IPS-18a (cell line): Measurements from ENCODE around the gene ZNF155.
"Not testable (repeated sequence)": the region's sequence is repeated elsewhere in the genome, so short reads cannot be mapped to it uniquely, and the experiment has no call there.

Source experiments
- H3K27ac ChIP-seq: one replicate; pipeline ENCODE4 v1.5.1; 2013; ENCODE audit warnings: low read length
- H3K27me3 ChIP-seq: one replicate; pipeline ENCODE4 v1.6.1; 2013; ENCODE audit warnings: mild to moderate bottlenecking, low read length; ENCODE audit not compliant: control insufficient read depth, insufficient read depth
- H3K36me3 ChIP-seq: one replicate; pipeline ENCODE4 v1.6.1; 2013; ENCODE audit warnings: low read depth, low read length; ENCODE audit not compliant: control insufficient read depth
- H3K4me1 ChIP-seq: one replicate; pipeline ENCODE4 v1.6.1; 2013; ENCODE audit warnings: low read depth, low read length; ENCODE audit not compliant: control insufficient read depth
- H3K4me3 ChIP-seq: one replicate; pipeline ENCODE4 v1.5.1; 2013; ENCODE audit warnings: low read length
- H3K9ac ChIP-seq: one replicate; pipeline ENCODE4 v1.6.1; 2013; ENCODE audit warnings: mild to moderate bottlenecking, low read length, moderate library complexity
- H3K9me3 ChIP-seq: one replicate; pipeline ENCODE4 v1.6.1; 2013; ENCODE audit warnings: low read depth, low read length; ENCODE audit not compliant: control insufficient read depth

ZNF155 gene

DNA sequence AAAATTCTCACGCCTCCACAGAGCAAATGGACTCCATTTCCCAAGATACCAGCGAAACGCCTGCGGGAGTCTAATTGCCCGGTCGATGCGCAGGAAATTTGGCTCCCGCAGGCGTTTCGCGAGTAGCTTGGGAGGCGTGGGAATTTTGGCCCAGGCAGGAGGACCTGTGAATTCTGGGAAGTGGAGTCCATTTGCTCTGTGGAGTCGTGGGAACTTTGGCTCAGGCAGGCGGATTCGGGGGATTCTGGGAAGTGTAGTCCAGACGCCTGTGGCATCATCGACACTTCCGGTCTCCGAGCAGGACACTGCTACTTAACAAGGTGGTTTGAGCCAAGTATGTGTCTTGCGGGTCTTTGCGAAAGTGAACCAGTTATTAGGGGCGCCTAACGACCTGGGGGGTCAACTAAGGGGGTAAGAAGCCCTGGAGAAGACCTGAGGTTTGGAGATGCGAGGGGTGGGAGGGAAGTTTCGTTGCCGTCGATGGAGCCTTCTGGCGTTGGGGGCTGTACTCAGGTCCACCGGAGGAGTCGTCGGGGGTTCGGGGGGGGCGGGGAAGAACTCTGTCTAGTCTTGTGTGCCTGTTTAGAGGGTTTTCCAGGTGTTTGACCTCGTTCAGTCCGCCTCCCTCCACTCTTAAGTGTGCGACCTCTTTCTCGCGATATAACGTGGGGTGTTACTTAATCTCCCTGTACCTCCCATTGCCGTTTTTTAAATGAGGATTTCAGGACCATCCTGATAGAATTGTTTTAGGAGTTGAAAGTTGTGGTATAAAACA, at the start of gene ZNF155:
Gene ZNF155 (plus strand): TSS at position 277 of the 775 bp plus-strand sequence. CDS start 4,356 bp downstream, outside the sequence.
- no peaks in the 10 kb centered on the region for H3K36me3 ChIP-seq
- H3K9ac ChIP-seq = peak within 1 kb of the TSS; percentile 53

GRCh38 chr19:43934985-43935708, 48.8 kb upstream of the ZNF155 start, which contains the start of gene ZNF45:
Gene ZNF45 (minus strand): TSS chr19:43935282. CDS start chr19:43922185, 13,097 bp downstream.
- Histone ChIP-seq H3K9ac (peak within 1 kb of the TSS; percentile 81), H3K9me3 (no peaks in the 10 kb centered on the region), H3K4me1 (peaks cover 8% of the 10 kb centered on the region), H3K27me3 (no peaks in the 10 kb centered on the region), H3K4me3 (peak within 1 kb of the TSS; percentile 98), H3K27ac (peak within 1 kb of the TSS; percentile 85), H3K36me3 (peaks cover 20% of the 10 kb centered on the region)

More for the DNA sequence above, at the start of gene ZNF155:
- H3K9me3 ChIP-seq = peaks cover 8% of the 10 kb centered on the region
- H3K4me1 ChIP-seq = no peaks in the 10 kb centered on the region
- peak within 1 kb of the TSS; percentile 68 for H3K27ac ChIP-seq
- H3K27me3 ChIP-seq = no peaks in the 10 kb centered on the region
- H3K4me3 ChIP-seq = peak within 1 kb of the TSS; percentile 93

- H3K27ac ChIP-seq = no peak overlapping the region
- H3K4me3 ChIP-seq = no peak overlapping the region
- no peak overlapping the region for H3K9ac ChIP-seq
Measured at GRCh38 chr19:43936188-43936587, 47.8 kb upstream of the ZNF155 start.

GRCh38 chr19:43939557-43940260, 44.3 kb upstream of the ZNF155 start:
- Histone ChIP-seq H3K9me3 (peaks cover 22% of the 10 kb centered on the region), H3K27ac (no peak overlapping the region), H3K4me3 (no peak overlapping the region), H3K27me3 (no peaks in the 10 kb centered on the region), H3K9ac (no peak overlapping the region), H3K4me1 (peaks cover 3% of the 10 kb centered on the region), H3K36me3 (no peaks in the 10 kb centered on the region)

More at GRCh38 chr19:43936188-43936587, 47.8 kb upstream of the ZNF155 start:
- peaks cover 12% of the 10 kb centered on the region for H3K36me3 ChIP-seq
- no peaks in the 10 kb centered on the region for H3K27me3 ChIP-seq
- peaks cover 8% of the 10 kb centered on the region for H3K4me1 ChIP-seq
- peaks cover 1% of the 10 kb centered on the region for H3K9me3 ChIP-seq

DNA sequence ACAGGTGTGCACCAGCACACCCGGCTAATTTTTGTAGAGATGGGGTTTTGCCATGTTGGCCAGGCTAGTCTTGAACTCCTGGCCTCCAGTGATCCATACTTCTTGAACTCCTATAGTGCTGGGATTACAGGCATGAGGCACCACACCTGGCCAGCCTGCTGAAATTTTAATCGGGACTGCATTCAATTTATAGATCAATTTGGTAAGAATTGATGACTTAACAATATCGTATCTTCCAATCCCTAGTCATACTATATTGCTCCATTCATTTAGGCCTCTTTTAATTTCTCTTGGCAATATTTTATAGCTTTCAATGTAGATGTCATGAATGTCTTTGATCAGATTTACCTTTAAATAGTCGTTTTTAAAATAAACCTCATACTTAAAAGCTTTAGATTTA, 43.3 kb upstream of the ZNF155 start:
- H3K9ac ChIP-seq = no peak overlapping the region

GRCh38 chr19:43941209-43941608, 42.8 kb upstream of the ZNF155 start:
- Histone ChIP-seq H3K9ac (no peak overlapping the region), H3K4me3 (no peak overlapping the region), H3K27ac (no peak overlapping the region), H3K4me1 (no peaks in the 10 kb centered on the region), H3K36me3 (no peaks in the 10 kb centered on the region), H3K9me3 (peaks cover 22% of the 10 kb centered on the region), H3K27me3 (no peaks in the 10 kb centered on the region)

More for the DNA sequence above, 43.3 kb upstream of the ZNF155 start:
- Histone ChIP-seq H3K4me3 (no peak overlapping the region), H3K27me3 (no peaks in the 10 kb centered on the region), H3K27ac (no peak overlapping the region), H3K36me3 (no peaks in the 10 kb centered on the region), H3K4me1 (peaks cover under 1% of the 10 kb centered on the region), H3K9me3 (peaks cover 22% of the 10 kb centered on the region)

- H3K27ac ChIP-seq, H3K9ac ChIP-seq, H3K4me1 ChIP-seq, H3K27me3 ChIP-seq, H3K36me3 ChIP-seq, H3K4me3 ChIP-seq: not testable (repeated sequence)
- H3K9me3 ChIP-seq = peaks cover 14% of the 10 kb centered on the region
Measured at GRCh38 chr19:43947412-43947811, 36.6 kb upstream of the ZNF155 start.

- not testable (repeated sequence) for H3K4me1 ChIP-seq, H3K27ac ChIP-seq, H3K9me3 ChIP-seq
Measured at GRCh38 chr19:43949803-43950202, 34.2 kb upstream of the ZNF155 start.

GRCh38 chr19:43950834-43951645, 32.9 kb upstream of the ZNF155 start, which contains the start of gene ZNF221:
Gene ZNF221 (plus strand): TSS chr19:43951228. CDS start chr19:43962727, 11,499 bp downstream.
- Histone ChIP-seq H3K27me3 (no peaks in the 10 kb centered on the region), H3K27ac (no peak within 1 kb of the TSS), H3K9ac (peak within 1 kb of the TSS; percentile 45), H3K4me3 (peak within 1 kb of the TSS; percentile 93), H3K36me3 (no peaks in the 10 kb centered on the region), H3K4me1 (no peaks in the 10 kb centered on the region), H3K9me3 (no peaks in the 10 kb centered on the region)

More at GRCh38 chr19:43949803-43950202, 34.2 kb upstream of the ZNF155 start:
- not testable (repeated sequence) for H3K4me3 ChIP-seq, H3K9ac ChIP-seq, H3K36me3 ChIP-seq, H3K27me3 ChIP-seq

- peaks cover 31% of the 10 kb centered on the region for H3K9me3 ChIP-seq
- H3K4me3 ChIP-seq = no peak overlapping the region
- no peak overlapping the region for H3K27ac ChIP-seq
- no peaks in the 10 kb centered on the region for H3K27me3 ChIP-seq
- no peaks in the 10 kb centered on the region for H3K4me1 ChIP-seq
- H3K9ac ChIP-seq = no peak overlapping the region
- H3K36me3 ChIP-seq = no peaks in the 10 kb centered on the region
Measured at GRCh38 chr19:43956827-43957226, 27.2 kb upstream of the ZNF155 start.
